IMR-90 (cell line): Measurements from ENCODE around the gene ARRB1. TPM values are rescaled to one million over a fixed set of nuclear protein-coding genes. Genes with fewer than 3 reads are reported as not detected.

ENCODE experiments used
- ATAC-seq: fragments of 200-7000 bp; cut with Tn5 transposase; 2 replicates; pipeline ENCODE4 v1.9.1; 2020; ENCODE audit warnings: low read depth, mild to moderate bottlenecking, moderate library complexity
- BruUV-seq: library from RNA; stranded (reverse); fragments of 400-500 nt; replicated peaks from 2 replicates; lab custom pipeline; 2021; lab: Mats Ljungman, UMichigan
- CTCF ChIA-PET: fragments of 300-600 bp; formaldehyde crosslinking; extraction: SDS; loops from one replicate; lab custom pipeline; 2021; ENCODE audit warnings: antibody characterized with exemption; lab: Yijun Ruan, JAX
- POLR2A ChIA-PET: fragments of 300-600 bp; sonication (Branson Sonifier 250); formaldehyde crosslinking; loops from one replicate; lab custom pipeline; 2022; ENCODE audit warnings: antibody characterized with exemption; ENCODE audit not compliant: unreplicated experiment; lab: Charles Lee
- DNase-seq: peaks from one replicate; pipeline ENCODE4 v3.0.0; 2013
- H2AFZ ChIP-seq: replicated peaks from 2 replicates; pipeline ENCODE3; 2013; ENCODE audit warnings: low read length, mild to moderate bottlenecking; ENCODE audit not compliant: poor library complexity
- H2AK5ac ChIP-seq: 2 replicates; pipeline ENCODE4 v1.6.1; 2013; ENCODE audit warnings: low read depth, low read length, inconsistent platforms
- H2AK9ac ChIP-seq: replicated peaks from 2 replicates; pipeline ENCODE3; 2013; ENCODE audit warnings: mild to moderate bottlenecking, low read depth, low read length, moderate library complexity; ENCODE audit not compliant: poor library complexity
- H2BK120ac ChIP-seq: 2 replicates; pipeline ENCODE4 v1.6.1; 2013; ENCODE audit warnings: low read depth, low read length, inconsistent platforms
- H2BK15ac ChIP-seq: 3 replicates; pipeline ENCODE4 v1.6.1; 2013; ENCODE audit warnings: low read depth, low read length, inconsistent platforms
- H2BK20ac ChIP-seq: 2 replicates; pipeline ENCODE4 v1.6.1; 2013; ENCODE audit warnings: low read depth, mild to moderate bottlenecking, inconsistent platforms, low read length, moderate library complexity
- H2BK5ac ChIP-seq: 2 replicates; pipeline ENCODE4 v1.6.1; 2013; ENCODE audit warnings: mild to moderate bottlenecking, low read depth, low read length, inconsistent platforms; ENCODE audit not compliant: poor library complexity, severe bottlenecking
- H3K14ac ChIP-seq: replicated peaks from 2 replicates; pipeline ENCODE4 v1.6.1; 2013; ENCODE audit warnings: low read depth, low read length, inconsistent platforms
- H3K18ac ChIP-seq: 2 replicates; pipeline ENCODE4 v1.6.1; 2013; ENCODE audit warnings: low read depth, low read length, control low read depth
- H3K23ac ChIP-seq: 2 replicates; pipeline ENCODE4 v1.6.1; 2013; ENCODE audit warnings: low read depth, low read length, inconsistent platforms
- H3K27ac ChIP-seq: 2 replicates; pipeline ENCODE4 v1.5.1; 2013; ENCODE audit warnings: mild to moderate bottlenecking, control low read depth, low read length; ENCODE audit not compliant: insufficient read depth
- H3K27me3 ChIP-seq: 2 replicates; pipeline ENCODE4 v1.6.1; 2013; ENCODE audit warnings: low read length; ENCODE audit not compliant: control insufficient read depth, insufficient read depth
- H3K36me3 ChIP-seq: 2 replicates; pipeline ENCODE4 v1.6.1; 2013; ENCODE audit warnings: low read length, mixed read lengths; ENCODE audit not compliant: control insufficient read depth, insufficient read depth
- H3K4ac ChIP-seq: 2 replicates; pipeline ENCODE4 v1.6.1; 2013; ENCODE audit warnings: low read depth, low read length, inconsistent platforms
- H3K4me1 ChIP-seq: 2 replicates; pipeline ENCODE4 v1.6.1; 2013; ENCODE audit warnings: low read length, mixed read lengths; ENCODE audit not compliant: control insufficient read depth, insufficient read depth
- H3K4me2 ChIP-seq: 2 replicates; pipeline ENCODE4 v1.6.1; 2013; ENCODE audit warnings: low read depth, mild to moderate bottlenecking, control low read depth, low read length, moderate library complexity
- H3K4me3 ChIP-seq: 2 replicates; pipeline ENCODE4 v1.5.1; 2013; ENCODE audit warnings: low read depth, mild to moderate bottlenecking, control low read depth, low read length, moderate library complexity; ENCODE audit not compliant: insufficient read depth
- H3K56ac ChIP-seq: 2 replicates; pipeline ENCODE4 v1.6.1; 2013; ENCODE audit warnings: low read length, inconsistent platforms; ENCODE audit not compliant: insufficient read depth; ENCODE audit errors: extremely low read depth
- H3K79me1 ChIP-seq, 2 experiments: 2 replicates each; pipeline ENCODE4 v1.6.1; 2013; ENCODE audit warnings: low read length in 2 of 2, inconsistent platforms in 1 of 2, low read depth in 1 of 2
- H3K9ac ChIP-seq: 2 replicates; pipeline ENCODE4 v1.6.1; 2013; ENCODE audit warnings: low read depth, low read length, control low read depth
- H3K9me1 ChIP-seq: 2 replicates; pipeline ENCODE4 v1.6.1; 2013; ENCODE audit warnings: low read length, inconsistent platforms; ENCODE audit not compliant: insufficient read depth
- H3K9me3 ChIP-seq: 2 replicates; pipeline ENCODE4 v1.6.1; 2013; ENCODE audit warnings: low read length; ENCODE audit not compliant: control insufficient read depth, insufficient read depth
- H4K20me1 ChIP-seq: 2 replicates; pipeline ENCODE4 v1.6.1; 2013; ENCODE audit warnings: low read length, inconsistent platforms; ENCODE audit not compliant: insufficient read depth
- H4K5ac ChIP-seq: 2 replicates; pipeline ENCODE4 v1.6.1; 2013; ENCODE audit warnings: mild to moderate bottlenecking, low read depth, low read length, control low read depth
- H4K8ac ChIP-seq, 2 experiments: 2 replicates each; pipeline ENCODE4 v1.6.1; 2013; ENCODE audit warnings: low read depth in 2 of 2, low read length in 2 of 2, control low read depth in 1 of 2, inconsistent platforms in 1 of 2
- H4K91ac ChIP-seq: 2 replicates; pipeline ENCODE4 v1.6.1; 2013; ENCODE audit warnings: low read depth, low read length, inconsistent platforms; ENCODE audit not compliant: insufficient read depth
- CHD1 ChIP-seq: IDR thresholded peaks from 2 replicates; pipeline ENCODE4 v1.6.1; 2012; ENCODE audit warnings: low read depth, low read length, improper control_type of control experiment
- ELK1 ChIP-seq: fragments of 150-350 bp; IDR thresholded peaks from 2 replicates; pipeline ENCODE4 v1.6.1; 2016; ENCODE audit warnings: low read depth, mild to moderate bottlenecking, low read length, moderate library complexity, borderline replicate concordance
- MAZ ChIP-seq: IDR thresholded peaks from 2 replicates; pipeline ENCODE4 v1.6.1; 2012; ENCODE audit warnings: low read depth, mild to moderate bottlenecking, low read length, improper control_type of control experiment, moderate library complexity, borderline replicate concordance
- RFX5 ChIP-seq: IDR thresholded peaks from 2 replicates; pipeline ENCODE4 v1.8.0; 2012; ENCODE audit warnings: low read depth, mild to moderate bottlenecking, low read length, moderate library complexity
- WGBS, 2 experiments: methylation state at CpG; one replicate each; pipeline versions ENCODE4 v1.1.5 to v1.1.7; 2013; ENCODE audit warnings: missing lambda C conversion rate in 2 of 2; ENCODE audit not compliant: insufficient read length in 1 of 2; ENCODE audit errors: extremely low coverage in 2 of 2; 5-methylcytosine and 5-hydroxymethylcytosine counted together
- dilution Hi-C: fragments of 300-500 bp; cut with HindIII; formaldehyde crosslinking; loops from one replicate; pipeline ENCODE4 v1.14.3; 2018; ENCODE audit warnings: low sequenced_read_pairs; ENCODE audit not compliant: unreplicated experiment
- in situ Hi-C: fragments of 300-500 bp; cut with MboI; formaldehyde crosslinking; loops from 3 replicates; pipeline ENCODE4 v1.14.3; 2019; ENCODE audit warnings: low sequenced_read_pairs, inconsistent platforms, mixed read lengths
- intact Hi-C: fragments of 100-400 bp; cut with micrococcal nuclease; formaldehyde crosslinking; loops from 2 replicates; pipeline ENCODE4 v1.10.0; 2022
- polyA plus RNA-seq, 3 experiments: library from polyadenylated mRNA; depleted of rRNA; stranded (reverse); fragments of >200 nt; gene quantifications; 2 replicates each; pipeline ENCODE4 v1.2.3, GENCODE V29; 2012; ENCODE audit warnings: low replicate concordance in 1 of 3
- total RNA-seq: library from RNA; depleted of rRNA; stranded (reverse); fragments of >200 nt; gene quantifications from 2 replicates; pipeline ENCODE4 v1.2.3, GENCODE V29; 2012

ARRB1 gene
- total and polyA plus RNA-seq, 2 of the 4 experiments (the other 2 are of a cell fraction): 11.0 to 17.4 TPM

GRCh38 chr11:75312346-75312745 lies 39.1 kb downstream of the ARRB1 start:
- Histone ChIP-seq H4K91ac (no peak overlapping the region), H3K27me3 (no peaks in the 10 kb centered on the region), H3K4me3 (no peak overlapping the region), H3K4me1 (peaks cover 13% of the 10 kb centered on the region), H3K56ac (no peak overlapping the region), H3K18ac (no peak overlapping the region; the same call in 1 of the 2 replicates), H3K9me1 (no peaks in the 10 kb centered on the region; the same call in 1 of the 2 replicates), H4K20me1 (no peaks in the 10 kb centered on the region; the same call in 1 of the 2 replicates), H2AK5ac (peak overlapping the region; percentile 64), H3K9ac (peak overlapping the region; percentile 35; the same call in 1 of the 2 replicates), H3K79me1 (no peaks in the 10 kb centered on the region), H3K4ac (no peak overlapping the region), H4K8ac (peak overlapping the region; percentile 35 to 79; a peak in 3 of 4 replicates), H2AK9ac (peak overlapping the region; percentile 82), H3K27ac (no peak overlapping the region), H3K9me3 (0 out of 2 replicates have a peak, but pooled peaks cover 2% of the 10 kb centered on the region), H3K4me2 (no peak overlapping the region), H3K14ac (0 out of 2 replicates have a peak overlapping the region, but pooled peaks have one; percentile 37), H4K5ac (peak overlapping the region; percentile 76), H3K36me3 (peaks cover 2% of the 10 kb centered on the region; the same call in 1 of the 2 replicates), H2BK15ac (no peak overlapping the region), H2BK20ac (0 out of 2 replicates have a peak overlapping the region, but pooled peaks have one; percentile 42), H2BK120ac (no peak overlapping the region), H3K23ac (no peak overlapping the region), H2AFZ (peak overlapping the region; percentile 83), H2BK5ac (no peak overlapping the region)
- intact Hi-C loops: no loop called here
- no TSS peak for BruUV-seq
- no peak for TF ChIP-seq RFX5
- TF ChIP-seq CHD1: no peak
- no peak for TF ChIP-seq ELK1
- TF ChIP-seq MAZ: no peak
- ChIA-PET CTCF (no interaction called here), POLR2A (no interaction called here)
- no peak for DNase-seq
- no peak for ATAC-seq
- dilution Hi-C loops: no loop called here
- in situ Hi-C loops: no loop called here
- WGBS, 2 experiments: 86% methylated on average over 1 of the region's 2 CpGs; no CpG with 5 or more reads in 1 of the 2 experiments
